Testis (tissue), 3 donors: Measurements from ENCODE around the gene PTGES3L. TPM values are rescaled to one million over a fixed set of nuclear protein-coding genes. Genes with fewer than 3 reads are reported as not detected.

ENCODE experiments used
- DNase-seq: peaks from one replicate; pipeline ENCODE4 v3.0.0-alpha.2; 2019
- H3K27ac ChIP-seq, 2 donors: fragments of 200-600 bp; sonication (generic); one replicate each; pipeline ENCODE4 v1.5.1; 2019
- H3K27me3 ChIP-seq: fragments of 200-600 bp; sonication (generic); one replicate; pipeline ENCODE4 v1.5.1; 2019
- H3K36me3 ChIP-seq: fragments of 200-600 bp; sonication (generic); one replicate; pipeline ENCODE4 v1.5.1; 2017; ENCODE audit warnings: low read depth; ENCODE audit errors: missing control alignments
- H3K4me1 ChIP-seq: fragments of 200-600 bp; sonication (generic); one replicate; pipeline ENCODE4 v1.5.1; 2019
- H3K4me3 ChIP-seq, 2 donors: fragments of 200-600 bp; sonication (generic); one replicate each; pipeline ENCODE4 v1.5.1; 2017 to 2019
- H3K9me3 ChIP-seq: fragments of 200-600 bp; sonication (generic); one replicate; pipeline ENCODE4 v1.5.1; 2017
- CTCF ChIP-seq, 3 experiments: fragments of 450-650 bp in 2 of 3; fragments of 200-600 bp in 1 of 3; sonication (generic) in 1 of 3; IDR thresholded peaks; one replicate each; pipeline ENCODE4 v1.5.1; 2016 to 2019; ENCODE audit warnings: antibody characterized with exemption in 3 of 3, mild to moderate bottlenecking in 2 of 3, moderate library complexity in 1 of 3
- POLR2A ChIP-seq: fragments of 450-650 bp; IDR thresholded peaks from one replicate; pipeline ENCODE4 v1.6.1; 2017; ENCODE audit warnings: antibody characterized with exemption, mild to moderate bottlenecking, moderate library complexity
- WGBS, 2 donors: methylation state at CpG; one replicate each; pipeline ENCODE4 v1.1.5; 2018; 5-methylcytosine and 5-hydroxymethylcytosine counted together
- intact Hi-C: fragments of 100-400 bp; cut with DNase I; formaldehyde crosslinking; loops from one replicate; pipeline ENCODE4 v1.15.1; 2023; ENCODE audit warnings: low total_unique reads
- polyA plus RNA-seq: library from polyadenylated mRNA; stranded (reverse); fragments of 350-450 nt; fragmentation: Illumina TruSeq; extraction: RNeasy Lipid Tissue Mini Kit (QIAGEN cat#74804); gene quantifications from one replicate; pipeline ENCODE4 v1.2.3, GENCODE V29; 2014; ENCODE audit warnings: low read depth, low replicate concordance; ENCODE audit not compliant: insufficient read depth
- total RNA-seq, 2 donors: library from RNA; depleted of rRNA; stranded (reverse); fragments of >200 nt; gene quantifications; one replicate each; pipeline ENCODE4 v1.2.3, GENCODE V29; 2016

The PTGES3L gene
- total and polyA plus RNA-seq, 3 donors from 2014 or later, result 2.8 to 5.5 (median 5.2) TPM

- TF ChIP-seq CTCF (IDR thresholded peaks at IDR 0.05) (no peak), POLR2A (no peak)
These were observed 29.7 kb downstream of the PTGES3L start for GRCh38 chr17:42950044-42950783.

GRCh38 chr17:42946812-42947211, 33.1 kb downstream of the PTGES3L start:
- Histone ChIP-seq H3K9me3 (no peaks in the 10 kb centered on the region), H3K27me3 (no peaks in the 10 kb centered on the region), H3K36me3 (no peaks in the 10 kb centered on the region), H3K4me1 (no peaks in the 10 kb centered on the region), H3K27ac (no peak overlapping the region), H3K4me3 (no peak overlapping the region)
- no peak for TF ChIP-seq CTCF (IDR thresholded peaks at IDR 0.05)
- no peak for TF ChIP-seq POLR2A
- intact Hi-C loops, result no loop called here
- WGBS, 2 donors, result 77 to 100% methylated on average over 1 of the region's 1 CpG
- no peak for DNase-seq

More at GRCh38 chr17:42950044-42950783, 29.7 kb downstream of the PTGES3L start:
- WGBS, 2 donors, result 88 to 91% methylated on average over 13 of the region's 13 CpGs
- intact Hi-C loops, result no loop called here
- H3K36me3 ChIP-seq, result no peaks in the 10 kb centered on the region
- H3K27ac ChIP-seq, result no peak overlapping the region
- no peaks in the 10 kb centered on the region for H3K9me3 ChIP-seq
- H3K4me1 ChIP-seq, result no peaks in the 10 kb centered on the region
- H3K27me3 ChIP-seq, result no peaks in the 10 kb centered on the region
- H3K4me3 ChIP-seq, result no peak overlapping the region
- no peak for DNase-seq

GRCh38 chr17:42944211-42944610, 35.7 kb downstream of the PTGES3L start:
- Histone ChIP-seq H3K4me1 (no peaks in the 10 kb centered on the region), H3K9me3 (no peaks in the 10 kb centered on the region), H3K36me3 (no peaks in the 10 kb centered on the region), H3K4me3 (no peak overlapping the region), H3K27ac (no peak overlapping the region), H3K27me3 (no peaks in the 10 kb centered on the region)
- DNase-seq, result no peak
- TF ChIP-seq CTCF (IDR thresholded peaks at IDR 0.05) (no peak), POLR2A (no peak)
- intact Hi-C loops, result no loop called here
- WGBS, 2 donors, result 51 to 53% methylated on average over 3 of the region's 3 CpGs

- intact Hi-C loops, result no loop called here
- Histone ChIP-seq H3K36me3 (no peaks in the 10 kb centered on the region), H3K9me3 (no peaks in the 10 kb centered on the region), H3K27me3 (no peaks in the 10 kb centered on the region), H3K27ac (no peak overlapping the region), H3K4me1 (no peaks in the 10 kb centered on the region), H3K4me3 (no peak overlapping the region)
- DNase-seq, result peak; percentile 32
- 37 to 43% methylated on average over 9 of the region's 9 CpGs for WGBS, 2 donors
- TF ChIP-seq POLR2A (no peak), CTCF (IDR thresholded peaks at IDR 0.05) (peak; percentile 40 to 47 (median 46))
These were observed 41.9 kb downstream of the PTGES3L start for GRCh38 chr17:42937712-42938596.
